ENCODE results near the gene STXBP1. TPM values are rescaled to one million over a fixed set of nuclear protein-coding genes. Genes with fewer than 3 reads are reported as not detected.

Gene STXBP1
- total and polyA plus RNA-seq, 2 of the 13 experiments (the other 11 are each of a cell fraction or from before 2014, with no cell fraction given): 2.9 TPM

GRCh38 chr9:127567730-127568617 lies 44.1 kb upstream of the STXBP1 start (continued):
- no peak for TF ChIP-seq ZSCAN5A (CRISPR knock-in tag; IDR thresholded peaks at IDR 0.05; ENCODE audit: borderline replicate concordance)
- 0 out of 2 replicates have a peak, but pooled peaks have one; percentile 33 for TF ChIP-seq THAP9 (CRISPR knock-in tag; IDR thresholded peaks at IDR 0.05; ENCODE audit: borderline replicate concordance)
- TF ChIP-seq ZBTB42 (CRISPR knock-in tag; IDR thresholded peaks at IDR 0.05): no peak
- 0 out of 2 replicates have a peak, but pooled peaks have one; percentile 4 for TF ChIP-seq MTERF4 (CRISPR knock-in tag; IDR thresholded peaks at IDR 0.05)
- peak; percentile 34 for TF ChIP-seq AGO1 (IDR thresholded peaks at IDR 0.05; ENCODE audit: low read depth, low read length, poor library complexity, severe bottlenecking)
- TF ChIP-seq ZNF747 (CRISPR knock-in tag; IDR thresholded peaks at IDR 0.05; ENCODE audit: borderline replicate concordance): 0 out of 2 replicates have a peak, but pooled peaks have one; percentile 44
- no peak for TF ChIP-seq ZNF562 (CRISPR knock-in tag; IDR thresholded peaks at IDR 0.05; ENCODE audit: borderline replicate concordance)
- no peak for TF ChIP-seq FLYWCH1 (CRISPR knock-in tag; IDR thresholded peaks at IDR 0.05)
- no peak for TF ChIP-seq ZHX1 (CRISPR knock-in tag; IDR thresholded peaks at IDR 0.05; ENCODE audit: low read depth)
- TF ChIP-seq ZNF20 (CRISPR knock-in tag; IDR thresholded peaks at IDR 0.05): no peak
- TF ChIP-seq KLF9 (CRISPR knock-in tag; IDR thresholded peaks at IDR 0.05; ENCODE audit: low read depth): no peak
- no peak for TF ChIP-seq RNF219 (CRISPR knock-in tag; IDR thresholded peaks at IDR 0.05)
- no peak for TF ChIP-seq RFXANK (CRISPR knock-in tag; IDR thresholded peaks at IDR 0.05)
- TF ChIP-seq DNMT1 (CRISPR knock-in tag; IDR thresholded peaks at IDR 0.05): no peak
- no peak for TF ChIP-seq REPIN1 (CRISPR knock-in tag; IDR thresholded peaks at IDR 0.05; ENCODE audit: borderline replicate concordance, low read depth)

All from HepG2 (cell line).